SK-N-SH (cell line): Measurements from ENCODE around the gene P2RX4.

Experiments
- EZH2phosphoT487 ChIP-seq: fragments of 200-600 bp; sonication (generic); IDR thresholded peaks from 2 replicates; pipeline ENCODE4 v1.6.1; 2017; ENCODE audit warnings: low read depth, mixed run types, mild to moderate bottlenecking, antibody characterized with exemption, moderate library complexity, borderline replicate concordance
- FOXM1 ChIP-seq: IDR thresholded peaks from 2 replicates; pipeline ENCODE4 v1.4.0; 2012; ENCODE audit warnings: low read depth, mild to moderate bottlenecking
- MEF2A ChIP-seq: IDR thresholded peaks from 2 replicates; pipeline ENCODE4 v1.4.0; 2012; ENCODE audit warnings: low read depth, borderline replicate concordance
- MXI1 ChIP-seq: IDR thresholded peaks from 2 replicates; pipeline ENCODE4 v1.6.1; 2012; ENCODE audit warnings: mild to moderate bottlenecking, low read depth, low read length, improper control_type of control experiment
- POLR2AphosphoS5 ChIP-seq: IDR thresholded peaks from 2 replicates; pipeline ENCODE4 v1.6.1; 2012; ENCODE audit warnings: low read depth, low read length
- RAD21 ChIP-seq: IDR thresholded peaks from 2 replicates; pipeline ENCODE4 v1.6.1; 2012; ENCODE audit warnings: mild to moderate bottlenecking, low read length
- RCOR1 ChIP-seq: fragments of 150-350 bp; IDR thresholded peaks from 2 replicates; pipeline ENCODE4 v1.6.1; 2017; ENCODE audit warnings: antibody characterized with exemption, low read length
- SMC3 ChIP-seq: IDR thresholded peaks from 2 replicates; pipeline ENCODE4 v1.6.1; 2012; ENCODE audit warnings: low read depth, low read length, improper control_type of control experiment
- TAF1 ChIP-seq: IDR thresholded peaks from 2 replicates; pipeline ENCODE4 v1.6.1; 2012; ENCODE audit warnings: low read depth, mild to moderate bottlenecking, low read length, moderate library complexity, borderline replicate concordance
- TEAD4 ChIP-seq: IDR thresholded peaks from 2 replicates; pipeline ENCODE4 v1.4.0; 2012; ENCODE audit warnings: mild to moderate bottlenecking, borderline replicate concordance; ENCODE audit not compliant: insufficient read depth
- TF ChIP-seq, protein P1 (sequence below): IDR thresholded peaks from 2 replicates; pipeline ENCODE4 v1.4.0; 2012; ENCODE audit warnings: low read depth, borderline replicate concordance
- TF ChIP-seq, protein P2 (sequence below): fragments of 200-600 bp; sonication (generic); IDR thresholded peaks from 2 replicates; pipeline ENCODE4 v1.6.1; 2017; ENCODE audit warnings: antibody characterized with exemption, mild to moderate bottlenecking, moderate library complexity
- TF ChIP-seq, protein P3 (sequence below): IDR thresholded peaks from 2 replicates; pipeline ENCODE4 v1.4.0; 2012; ENCODE audit warnings: low read depth
- TF ChIP-seq, protein P4 (sequence below): fragments of 150-350 bp; IDR thresholded peaks from 2 replicates; pipeline ENCODE4 v1.6.1; 2016; ENCODE audit warnings: mild to moderate bottlenecking, low read depth, low read length

DNA sequence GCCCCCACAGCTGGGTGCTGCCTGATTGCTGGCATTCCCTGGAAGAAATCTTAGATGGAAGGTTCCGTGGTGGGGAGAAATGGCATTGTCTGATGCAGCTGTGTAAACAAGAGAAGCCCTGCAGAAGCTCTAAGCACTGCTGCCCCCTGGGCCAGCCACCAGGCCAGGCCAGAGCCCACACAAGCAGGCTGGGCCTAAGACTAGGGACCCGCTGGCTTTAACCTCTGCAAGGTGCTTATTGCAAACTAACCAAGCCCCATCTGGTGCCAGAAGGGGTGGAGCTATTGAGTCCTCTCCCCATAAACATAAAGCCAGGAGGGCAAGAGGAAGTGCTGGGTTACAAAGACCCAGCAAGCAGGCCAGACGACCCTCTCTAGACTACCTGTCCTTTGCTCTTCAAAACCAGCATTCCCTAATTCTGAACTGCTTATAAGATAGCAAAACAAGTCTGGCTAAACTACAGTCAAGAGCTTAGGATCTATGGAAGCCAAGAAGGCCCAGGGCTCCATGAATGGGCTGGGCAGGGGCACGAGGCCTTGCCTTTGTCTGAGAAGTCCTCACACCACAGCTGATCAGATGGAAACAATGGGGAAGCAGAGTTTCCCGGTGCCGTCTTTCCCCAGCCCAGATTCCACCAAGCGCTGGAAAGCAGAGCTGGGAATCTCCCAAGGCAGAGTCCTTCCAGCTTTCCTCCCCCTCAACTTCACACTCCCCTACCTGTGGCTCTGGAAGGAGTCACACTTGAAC is 28.8 kb downstream of the P2RX4 start:
- TF ChIP-seq POLR2AphosphoS5 (no peak), FOXM1 (no peak), RCOR1 (no peak), RAD21 (no peak), MXI1 (no peak), TAF1 (no peak), SMC3 (no peak), TEAD4 (no peak), EZH2phosphoT487 (no peak), MEF2A (no peak)
- TF ChIP-seq, protein P1, sequence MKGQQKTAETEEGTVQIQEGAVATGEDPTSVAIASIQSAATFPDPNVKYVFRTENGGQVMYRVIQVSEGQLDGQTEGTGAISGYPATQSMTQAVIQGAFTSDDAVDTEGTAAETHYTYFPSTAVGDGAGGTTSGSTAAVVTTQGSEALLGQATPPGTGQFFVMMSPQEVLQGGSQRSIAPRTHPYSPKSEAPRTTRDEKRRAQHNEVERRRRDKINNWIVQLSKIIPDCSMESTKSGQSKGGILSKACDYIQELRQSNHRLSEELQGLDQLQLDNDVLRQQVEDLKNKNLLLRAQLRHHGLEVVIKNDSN, result no peak
- TF ChIP-seq, protein P2, sequence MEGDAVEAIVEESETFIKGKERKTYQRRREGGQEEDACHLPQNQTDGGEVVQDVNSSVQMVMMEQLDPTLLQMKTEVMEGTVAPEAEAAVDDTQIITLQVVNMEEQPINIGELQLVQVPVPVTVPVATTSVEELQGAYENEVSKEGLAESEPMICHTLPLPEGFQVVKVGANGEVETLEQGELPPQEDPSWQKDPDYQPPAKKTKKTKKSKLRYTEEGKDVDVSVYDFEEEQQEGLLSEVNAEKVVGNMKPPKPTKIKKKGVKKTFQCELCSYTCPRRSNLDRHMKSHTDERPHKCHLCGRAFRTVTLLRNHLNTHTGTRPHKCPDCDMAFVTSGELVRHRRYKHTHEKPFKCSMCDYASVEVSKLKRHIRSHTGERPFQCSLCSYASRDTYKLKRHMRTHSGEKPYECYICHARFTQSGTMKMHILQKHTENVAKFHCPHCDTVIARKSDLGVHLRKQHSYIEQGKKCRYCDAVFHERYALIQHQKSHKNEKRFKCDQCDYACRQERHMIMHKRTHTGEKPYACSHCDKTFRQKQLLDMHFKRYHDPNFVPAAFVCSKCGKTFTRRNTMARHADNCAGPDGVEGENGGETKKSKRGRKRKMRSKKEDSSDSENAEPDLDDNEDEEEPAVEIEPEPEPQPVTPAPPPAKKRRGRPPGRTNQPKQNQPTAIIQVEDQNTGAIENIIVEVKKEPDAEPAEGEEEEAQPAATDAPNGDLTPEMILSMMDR, result no peak
- TF ChIP-seq, protein P3, sequence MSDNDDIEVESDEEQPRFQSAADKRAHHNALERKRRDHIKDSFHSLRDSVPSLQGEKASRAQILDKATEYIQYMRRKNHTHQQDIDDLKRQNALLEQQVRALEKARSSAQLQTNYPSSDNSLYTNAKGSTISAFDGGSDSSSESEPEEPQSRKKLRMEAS, result no peak
- TF ChIP-seq, protein P4, sequence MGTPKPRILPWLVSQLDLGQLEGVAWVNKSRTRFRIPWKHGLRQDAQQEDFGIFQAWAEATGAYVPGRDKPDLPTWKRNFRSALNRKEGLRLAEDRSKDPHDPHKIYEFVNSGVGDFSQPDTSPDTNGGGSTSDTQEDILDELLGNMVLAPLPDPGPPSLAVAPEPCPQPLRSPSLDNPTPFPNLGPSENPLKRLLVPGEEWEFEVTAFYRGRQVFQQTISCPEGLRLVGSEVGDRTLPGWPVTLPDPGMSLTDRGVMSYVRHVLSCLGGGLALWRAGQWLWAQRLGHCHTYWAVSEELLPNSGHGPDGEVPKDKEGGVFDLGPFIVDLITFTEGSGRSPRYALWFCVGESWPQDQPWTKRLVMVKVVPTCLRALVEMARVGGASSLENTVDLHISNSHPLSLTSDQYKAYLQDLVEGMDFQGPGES, result no peak
